Hematopoietic multipotent progenitor cell treated with erythropoietin and hydrocortisone succinate and interleukin-3 and kit ligand, for 6 days (in vitro differentiated cells): Measurements from ENCODE around the gene TGOLN2.
A peak's percentile ranks its signal among the peaks of the same experiment; 100 is the strongest.
"Not testable (repeated sequence)": the region's sequence is repeated elsewhere in the genome, so short reads cannot be mapped to it uniquely, and the experiment has no call there.

Experiments used
- DNase-seq: peaks from one replicate; pipeline ENCODE4 v3.0.0-alpha.2; 2015

TGOLN2 gene

DNA sequence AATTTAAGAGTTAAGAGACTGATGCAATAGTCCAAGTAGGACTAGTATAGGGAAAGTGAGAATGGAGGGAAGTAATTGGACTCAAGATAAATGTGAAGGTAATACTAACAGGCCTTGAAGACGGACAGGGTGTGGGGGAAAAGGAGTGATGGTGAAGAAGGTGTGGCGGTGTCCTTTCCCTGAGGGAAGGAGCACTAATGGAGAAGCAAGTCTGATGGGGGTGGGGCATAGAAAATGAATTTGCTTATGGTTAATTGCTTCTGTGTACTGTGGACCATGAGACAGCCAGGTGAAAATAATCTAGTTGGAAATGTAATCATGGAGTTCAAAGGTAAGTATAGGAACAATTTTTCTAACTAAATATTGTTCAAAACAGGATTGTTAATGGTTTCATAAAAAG is 7.1 kb upstream of the TGOLN2 start:
- no peak for DNase-seq

DNA sequence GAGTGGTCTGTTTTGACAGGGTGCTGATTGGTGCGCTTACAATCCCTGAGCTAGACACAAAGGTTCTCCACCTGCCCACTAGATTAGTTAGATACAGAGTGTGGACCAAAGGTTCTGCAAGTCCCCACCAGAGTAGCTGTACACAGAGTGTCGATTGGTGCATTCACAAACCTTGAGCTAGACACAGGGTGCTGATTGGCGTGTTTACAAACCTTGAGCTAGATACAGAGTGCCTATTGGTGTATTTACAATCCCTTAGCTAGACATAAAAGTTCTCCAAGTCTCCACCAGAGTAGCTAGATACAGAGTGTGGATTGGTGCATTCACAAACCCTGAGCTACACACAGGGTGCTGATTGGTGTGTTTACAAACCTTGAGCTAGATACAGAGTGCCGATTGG is 6.1 kb upstream of the TGOLN2 start:
- not testable (repeated sequence) for DNase-seq

DNA sequence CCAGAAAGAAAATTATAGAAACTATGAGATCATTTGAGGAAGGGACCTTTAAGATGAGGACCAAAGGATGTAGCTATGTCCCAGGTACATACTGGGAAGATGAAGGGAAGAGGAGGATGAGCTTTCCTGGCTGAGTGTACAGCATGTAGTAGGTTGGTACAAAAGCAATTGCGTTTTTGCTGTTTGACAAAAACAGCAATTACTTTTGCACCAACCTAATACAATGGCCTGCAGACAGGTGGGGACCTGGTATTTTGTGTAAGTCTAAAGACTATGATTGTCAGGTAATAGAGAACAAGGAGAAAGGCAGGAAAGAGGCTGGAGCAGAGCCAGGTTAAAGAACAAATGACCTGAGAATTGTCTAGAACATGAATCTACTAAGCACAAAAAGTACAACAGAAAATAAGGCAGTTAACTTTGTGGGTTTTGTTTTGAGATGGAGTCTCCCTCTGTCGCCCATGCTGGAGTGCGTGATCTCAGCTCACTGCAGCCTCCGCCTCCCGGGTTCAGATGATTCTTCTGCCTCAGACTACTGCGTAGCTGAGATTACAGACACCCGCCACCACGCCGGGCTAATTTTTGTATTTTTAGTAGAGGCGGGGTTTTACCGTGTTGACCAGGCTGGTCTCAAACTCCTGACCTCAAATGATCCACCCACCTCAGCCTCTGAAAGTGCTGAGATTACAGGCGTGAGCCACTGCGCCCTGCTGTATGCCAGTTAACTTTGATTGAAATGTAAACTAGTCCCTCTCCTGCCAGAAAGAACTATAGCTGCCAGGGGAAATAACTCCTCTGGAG is 3.2 kb upstream of the TGOLN2 start:
- DNase-seq: no peak

DNA sequence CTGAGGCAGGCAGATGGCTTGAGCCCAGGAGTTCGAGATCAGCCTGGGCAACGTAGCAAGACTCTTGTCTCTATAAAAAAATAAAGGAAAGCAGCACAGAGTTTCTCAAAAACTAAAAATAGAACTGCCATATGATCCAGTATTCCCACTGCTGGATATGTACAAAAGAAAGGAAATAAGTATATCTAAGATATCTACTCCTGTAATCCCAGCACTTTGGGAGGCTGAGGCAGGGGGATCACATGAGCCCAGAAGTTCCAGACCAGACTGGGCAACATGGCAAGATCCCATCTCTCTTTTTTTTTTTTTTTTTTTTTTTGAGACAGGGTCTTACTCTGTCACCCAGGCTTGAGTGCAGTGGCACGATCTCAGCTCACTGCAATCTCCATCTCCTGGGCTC is 1.9 kb upstream of the TGOLN2 start:
- DNase-seq: not testable (repeated sequence)

DNA sequence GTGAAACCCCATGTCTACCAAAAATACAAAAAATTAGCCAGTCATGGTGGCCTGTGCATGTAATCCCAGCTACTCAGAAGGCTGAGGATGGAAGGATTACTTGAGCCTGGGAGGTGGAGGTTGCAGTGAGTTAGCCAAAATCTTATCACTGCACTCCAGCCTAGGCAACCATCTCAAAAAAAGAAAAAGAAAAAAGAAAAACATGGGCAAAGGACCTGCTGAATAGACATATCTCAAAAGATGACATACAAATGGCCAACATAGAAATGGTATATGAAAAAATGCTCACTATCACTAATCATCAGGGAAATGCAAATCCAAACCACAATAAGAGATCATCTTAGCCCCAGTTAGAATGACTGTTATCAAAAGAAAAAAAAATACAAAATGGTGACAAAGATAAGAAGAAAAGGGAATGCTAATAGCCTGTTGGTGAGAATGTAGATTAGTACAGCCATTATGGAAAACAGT is 1.4 kb upstream of the TGOLN2 start:
- peak; percentile 71 for DNase-seq

DNA sequence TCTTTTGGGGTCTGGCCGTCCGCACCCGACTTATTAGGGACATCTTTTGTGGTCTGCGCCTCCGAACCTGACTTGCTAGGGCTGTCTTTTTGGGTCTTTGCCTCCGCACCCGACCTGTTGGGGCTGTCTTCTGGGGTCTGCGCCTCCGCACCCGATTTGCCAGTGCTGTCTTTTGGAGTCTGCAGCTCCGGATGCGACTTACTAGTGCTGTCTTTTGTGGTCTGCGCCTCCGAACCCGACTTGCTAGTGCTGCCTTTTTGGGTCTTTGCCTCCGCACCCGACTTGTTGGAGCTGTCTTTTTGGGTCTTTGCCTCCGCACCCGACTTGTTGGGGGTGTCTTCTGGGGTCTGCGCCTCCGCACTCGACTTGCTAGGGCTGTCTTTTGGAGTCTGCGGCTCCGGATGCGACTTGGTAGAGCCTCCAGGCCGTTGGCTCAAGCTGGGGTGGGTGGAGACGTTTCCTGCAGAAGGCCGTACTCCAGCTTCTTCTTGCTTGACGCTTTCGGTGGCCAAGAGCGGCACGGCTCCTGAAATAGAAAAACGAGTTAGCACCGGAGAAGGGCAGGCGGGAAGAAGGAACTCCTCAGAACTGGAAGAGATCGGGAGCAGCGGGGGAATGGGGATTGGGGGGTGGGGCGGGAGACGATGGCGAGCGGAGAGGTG is 498 bp downstream of the TGOLN2 start:
- peak; percentile 68 for DNase-seq

DNA sequence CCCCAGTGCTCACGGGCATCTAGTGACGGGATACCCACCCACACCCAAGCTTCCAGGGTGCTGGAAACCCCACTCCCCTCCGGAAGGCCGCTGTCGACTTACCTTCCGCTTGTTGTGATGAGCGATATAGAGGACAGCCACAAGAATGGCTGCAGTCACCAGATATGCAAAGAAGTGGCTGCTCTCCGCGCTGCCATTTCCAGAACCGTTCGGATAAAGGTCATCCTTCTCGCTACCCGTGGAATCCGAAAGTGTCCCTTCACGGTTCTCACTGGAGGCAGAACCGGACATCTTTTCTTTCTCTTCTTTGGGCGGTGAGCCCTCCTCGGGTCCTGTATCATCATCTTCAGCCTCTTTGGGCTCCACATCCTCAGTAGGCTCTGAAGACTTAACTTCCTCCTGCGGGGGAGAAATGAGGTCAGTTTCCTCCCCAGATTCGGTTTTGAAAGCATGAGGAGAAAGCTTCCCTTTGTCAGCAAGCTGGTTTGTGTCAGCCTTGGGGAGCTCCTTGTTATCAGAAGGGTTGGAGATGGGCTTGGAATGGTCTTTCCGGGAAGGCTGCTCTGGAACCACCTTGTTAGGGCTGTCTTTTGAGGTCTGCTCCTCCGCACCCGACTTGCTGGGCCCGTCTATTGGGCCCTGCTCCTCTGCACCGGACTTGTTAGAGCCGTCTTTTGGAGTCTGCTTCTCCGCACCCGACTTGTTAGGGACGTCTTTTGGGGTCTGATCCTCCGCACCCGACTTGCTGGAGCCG is 1.2 kb downstream of the TGOLN2 start:
- peak; percentile 66 for DNase-seq

DNA sequence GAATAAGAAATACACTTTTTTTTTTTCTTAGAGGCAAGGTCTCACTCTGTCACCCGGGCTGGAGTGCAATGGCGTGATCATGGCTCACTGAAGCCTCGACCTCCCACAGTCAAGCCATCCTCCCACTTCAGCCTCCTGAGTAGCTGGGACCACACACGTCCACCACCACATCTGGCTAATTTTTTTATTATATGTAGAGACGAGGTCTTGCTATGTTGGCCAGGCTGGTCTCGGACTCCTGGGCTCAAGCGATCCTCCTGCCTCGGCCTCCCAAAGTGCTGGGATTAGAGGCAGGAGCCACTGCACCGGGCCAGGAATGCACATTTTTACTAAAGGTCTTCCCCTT is 2.4 kb downstream of the TGOLN2 start:
- no peak for DNase-seq

DNA sequence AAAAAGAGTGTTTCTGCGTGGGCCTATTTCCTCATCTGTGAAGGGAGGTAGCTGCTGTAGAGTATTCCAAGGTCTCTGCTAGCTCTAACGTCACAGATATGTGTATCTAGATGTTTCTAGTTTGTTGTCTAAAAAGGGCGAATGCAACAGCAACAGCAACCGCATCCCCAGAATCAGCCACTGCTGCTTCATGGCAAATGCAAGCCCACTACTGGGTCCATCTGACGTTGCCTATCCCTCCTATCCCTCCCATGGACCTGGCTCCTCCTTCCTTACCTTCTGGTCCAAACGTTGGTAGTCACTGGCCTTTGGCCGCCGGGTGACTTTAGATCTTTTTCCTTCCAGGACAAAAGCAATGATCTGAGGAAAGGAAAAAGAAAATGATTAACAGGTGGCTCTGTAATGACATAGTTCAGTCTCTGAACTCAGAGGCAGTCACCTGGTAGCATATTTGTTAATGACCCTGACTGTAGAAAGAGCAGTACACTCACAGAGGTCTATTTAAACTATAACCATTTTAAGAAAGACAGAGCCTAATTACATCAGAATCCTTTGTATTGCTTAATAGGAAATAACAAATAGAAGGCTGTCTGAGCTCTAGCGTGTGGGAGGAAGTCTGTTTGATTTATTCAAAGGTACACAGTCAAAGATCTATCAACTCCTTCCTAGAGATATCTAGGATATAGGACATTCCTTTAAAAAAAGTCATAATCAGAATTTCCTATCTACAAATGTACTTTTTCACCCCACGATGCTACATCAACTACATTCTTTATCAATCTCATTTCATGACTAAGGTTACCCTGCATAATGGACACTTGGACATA is 2.9 kb downstream of the TGOLN2 start:
- DNase-seq: peak; percentile 58

DNA sequence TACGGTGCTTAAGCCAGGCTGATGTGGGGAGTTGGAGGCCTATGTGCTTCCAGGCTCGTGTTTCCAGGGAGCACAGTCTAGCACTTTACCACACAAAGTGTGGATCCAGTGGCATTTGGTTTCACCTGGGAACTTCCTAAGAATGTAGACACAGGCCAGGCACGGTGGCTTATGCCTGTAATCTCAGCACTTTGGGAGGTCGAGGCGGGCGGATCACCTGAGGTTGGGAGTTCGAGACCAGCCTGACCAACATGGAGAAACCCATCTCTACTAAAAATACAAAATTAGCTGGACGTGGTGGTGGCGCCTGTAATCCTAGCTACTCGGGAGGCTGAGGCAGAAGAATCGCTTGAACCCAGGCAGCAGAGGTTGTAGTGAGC is 3.8 kb downstream of the TGOLN2 start:
- DNase-seq: not testable (repeated sequence)

DNA sequence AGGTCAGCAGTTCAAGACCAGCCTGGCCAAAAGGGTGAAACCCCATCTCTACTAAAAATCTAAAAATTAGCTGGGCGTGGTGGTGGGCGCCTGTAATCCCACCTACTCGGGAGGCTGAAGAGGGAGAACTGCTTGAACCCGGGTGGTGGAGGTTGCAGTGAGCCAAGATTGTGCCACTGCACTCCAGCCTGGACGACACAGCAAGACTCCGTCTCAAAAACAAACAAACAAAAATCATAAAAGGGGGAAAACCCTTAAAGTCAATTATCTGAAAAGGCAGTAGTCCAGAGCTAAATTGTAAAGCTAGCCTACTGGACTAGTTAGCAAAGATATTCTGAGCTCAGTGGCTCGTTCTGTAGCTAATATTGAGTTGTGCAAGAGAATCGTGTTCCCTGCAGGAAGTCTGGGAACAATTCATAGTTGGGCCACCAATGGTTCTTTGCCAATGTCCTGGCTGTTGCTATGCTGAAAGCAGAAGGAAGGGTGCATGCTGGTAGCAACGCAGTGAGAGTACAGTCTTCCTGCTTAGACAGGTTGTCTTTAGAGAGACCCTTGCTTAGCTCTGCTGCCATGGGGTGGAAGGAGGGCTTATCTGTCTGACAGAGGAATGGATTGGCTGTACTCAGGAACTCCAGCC is 4.3 kb downstream of the TGOLN2 start:
- no peak for DNase-seq

DNA sequence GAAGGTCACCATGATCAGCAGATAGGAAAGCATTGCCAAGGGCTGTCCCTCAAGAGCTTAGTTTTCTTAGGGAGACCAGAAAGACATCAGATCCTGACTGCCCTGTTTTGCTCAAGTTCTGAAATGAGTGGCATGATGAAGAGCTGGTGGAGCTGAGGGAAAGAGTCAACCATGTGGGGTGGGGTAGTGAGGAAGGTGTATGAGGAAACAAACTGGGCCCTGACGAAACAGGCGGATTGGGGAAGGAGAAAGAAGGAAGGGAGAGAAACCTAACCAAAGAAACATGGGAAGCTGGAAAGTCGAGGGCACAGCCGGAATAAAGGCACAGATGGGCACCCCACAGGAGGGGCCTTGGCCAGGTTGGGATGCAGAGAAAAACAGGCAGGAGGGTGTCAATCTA is 8.0 kb downstream of the TGOLN2 start:
- no peak for DNase-seq

DNA sequence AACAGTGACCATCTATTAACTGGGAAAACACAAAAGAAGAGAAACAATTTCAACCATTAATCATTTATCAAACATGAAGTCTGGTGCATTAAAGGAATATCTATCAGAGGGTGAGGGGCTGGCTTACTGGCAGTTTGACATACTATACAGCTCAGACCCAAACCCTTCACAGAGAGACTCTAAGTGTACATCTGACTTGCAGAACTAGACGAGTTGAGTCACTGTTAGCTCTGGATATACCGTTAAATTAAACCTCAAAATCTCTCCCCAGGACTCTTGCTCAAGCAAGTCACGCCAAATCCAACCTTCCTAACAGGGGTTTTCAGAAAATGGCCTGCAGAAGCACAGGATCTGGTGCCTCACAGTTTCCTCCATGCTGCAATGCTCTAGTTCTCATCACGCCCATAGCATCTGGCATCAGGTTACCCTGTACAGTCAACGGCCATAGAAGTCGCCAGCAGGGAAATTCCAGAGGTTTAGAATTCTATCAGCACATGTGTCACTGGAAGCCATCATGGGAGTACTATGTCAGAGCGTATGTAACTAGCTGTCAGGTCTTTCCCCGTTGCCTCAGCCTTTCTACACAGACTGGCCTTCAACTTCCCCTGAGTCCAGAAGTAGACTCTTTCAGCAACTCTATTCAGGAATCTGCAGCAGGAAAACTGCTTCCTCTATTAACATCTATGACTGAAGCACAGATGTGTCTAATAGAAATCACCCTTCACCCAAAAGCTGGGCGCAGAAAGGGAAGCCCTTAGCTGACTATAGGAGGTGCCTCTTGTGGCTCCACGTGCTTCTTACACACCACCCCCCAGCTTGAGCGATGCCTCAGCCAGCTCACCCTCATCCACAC is 9.3 kb downstream of the TGOLN2 start:
- no peak for DNase-seq

DNA sequence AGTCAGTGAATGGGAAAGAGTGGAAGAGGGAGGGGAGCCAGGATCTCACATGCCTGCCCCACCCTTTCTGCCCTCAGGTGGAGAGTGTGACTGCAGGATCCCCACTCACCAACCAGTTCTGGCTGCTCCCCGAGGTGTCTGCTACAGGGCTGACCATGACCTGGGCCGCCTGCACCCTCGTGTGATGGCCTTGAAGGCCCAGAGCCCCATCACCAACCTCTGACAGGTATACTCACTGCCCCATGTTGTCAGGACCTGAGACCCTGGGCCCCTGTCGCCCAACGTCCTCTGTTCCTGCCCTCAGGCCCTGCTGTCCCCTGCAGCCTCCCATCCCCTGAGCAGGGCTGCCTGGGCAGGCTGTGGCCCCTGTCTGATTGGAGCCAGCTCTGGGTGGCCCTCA is 11.9 kb downstream of the TGOLN2 start:
- not testable (repeated sequence) for DNase-seq

DNA sequence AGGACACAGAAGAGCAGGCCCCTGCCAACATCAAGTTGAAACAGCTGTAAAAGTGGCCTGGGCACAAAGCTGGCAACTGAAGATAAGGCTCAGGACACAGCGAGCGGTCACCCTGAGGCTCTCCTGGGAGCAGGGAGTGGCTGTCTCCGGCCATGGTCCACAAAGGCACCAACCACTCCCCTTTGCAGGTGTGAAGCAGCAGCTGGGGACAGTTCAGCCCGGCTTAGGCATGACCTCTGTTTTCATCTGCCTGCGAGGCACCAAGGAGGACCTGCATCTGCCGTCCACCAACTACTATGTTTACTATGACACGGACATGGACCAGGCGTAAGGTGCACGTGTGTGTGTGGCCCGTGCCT is 12.9 kb downstream of the TGOLN2 start:
- DNase-seq: no peak

DNA sequence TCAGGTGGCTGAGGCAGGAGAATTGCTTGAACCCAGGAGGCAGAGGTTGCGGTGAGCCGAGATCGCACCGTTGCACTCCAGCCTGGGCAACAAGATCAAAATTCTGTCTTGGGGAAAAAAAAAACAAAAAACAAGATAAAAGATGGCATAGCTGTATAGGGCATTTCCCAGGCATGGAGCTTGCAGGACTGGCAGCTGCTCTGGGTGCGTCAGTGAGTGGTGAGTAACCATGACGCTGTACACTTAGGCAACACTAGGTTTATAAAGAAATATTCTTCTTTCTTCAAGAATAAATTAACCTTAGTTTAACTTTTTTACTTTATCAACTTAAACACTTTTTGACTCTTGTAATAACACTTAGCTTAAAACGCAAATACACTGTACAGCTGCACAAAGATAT is 15.4 kb downstream of the TGOLN2 start:
- no peak for DNase-seq

DNA sequence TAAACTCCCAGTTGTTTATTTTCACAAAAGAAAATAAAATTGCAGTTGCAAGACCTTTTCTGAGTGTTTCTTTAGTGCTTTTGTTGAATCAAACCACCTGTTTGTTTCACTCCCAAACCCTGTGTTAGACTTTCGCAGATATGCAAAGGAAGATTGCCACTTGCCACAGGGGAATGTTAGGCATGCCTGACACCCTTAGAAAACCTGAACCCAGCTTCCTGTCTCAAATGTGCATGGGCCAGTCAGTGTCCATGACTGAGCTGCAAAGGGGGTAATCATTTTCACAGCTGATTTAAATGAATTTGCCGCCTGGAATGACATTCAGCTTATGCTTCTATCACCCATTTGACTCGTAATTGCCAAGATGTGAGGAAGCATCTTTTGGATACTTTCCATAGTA is 17.5 kb downstream of the TGOLN2 start:
- DNase-seq: no peak

DNA sequence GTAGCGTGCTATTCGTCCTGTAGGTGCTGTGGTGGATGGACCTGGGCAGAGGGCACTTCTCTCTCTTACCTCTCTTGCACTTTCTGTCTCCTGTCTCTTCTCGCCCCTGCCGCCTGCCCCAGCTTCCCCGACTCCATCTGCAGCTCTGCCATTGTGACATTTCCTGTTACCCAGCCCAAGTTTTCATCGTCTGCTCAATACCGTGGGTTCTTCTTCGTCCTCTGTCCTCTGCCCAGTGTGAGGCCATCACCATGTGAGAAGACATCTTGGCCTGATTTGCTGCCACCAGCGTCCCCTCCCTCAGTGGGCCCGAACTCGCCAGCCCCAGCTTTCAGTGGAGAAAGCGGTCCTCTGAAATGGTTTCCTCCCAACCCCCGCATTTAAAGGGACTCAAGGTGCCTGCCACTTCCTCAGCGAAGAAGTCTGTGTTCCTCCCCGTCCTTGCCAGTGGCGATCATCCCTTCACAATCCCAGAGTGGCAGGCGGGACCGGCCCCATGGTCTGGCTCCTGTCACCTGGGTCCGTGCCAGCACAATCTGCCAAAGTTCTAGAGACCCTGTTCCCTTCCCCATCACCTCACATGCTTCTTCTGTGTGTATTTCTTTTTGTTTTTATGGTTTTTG is 18.0 kb downstream of the TGOLN2 start:
- DNase-seq: no peak

DNA sequence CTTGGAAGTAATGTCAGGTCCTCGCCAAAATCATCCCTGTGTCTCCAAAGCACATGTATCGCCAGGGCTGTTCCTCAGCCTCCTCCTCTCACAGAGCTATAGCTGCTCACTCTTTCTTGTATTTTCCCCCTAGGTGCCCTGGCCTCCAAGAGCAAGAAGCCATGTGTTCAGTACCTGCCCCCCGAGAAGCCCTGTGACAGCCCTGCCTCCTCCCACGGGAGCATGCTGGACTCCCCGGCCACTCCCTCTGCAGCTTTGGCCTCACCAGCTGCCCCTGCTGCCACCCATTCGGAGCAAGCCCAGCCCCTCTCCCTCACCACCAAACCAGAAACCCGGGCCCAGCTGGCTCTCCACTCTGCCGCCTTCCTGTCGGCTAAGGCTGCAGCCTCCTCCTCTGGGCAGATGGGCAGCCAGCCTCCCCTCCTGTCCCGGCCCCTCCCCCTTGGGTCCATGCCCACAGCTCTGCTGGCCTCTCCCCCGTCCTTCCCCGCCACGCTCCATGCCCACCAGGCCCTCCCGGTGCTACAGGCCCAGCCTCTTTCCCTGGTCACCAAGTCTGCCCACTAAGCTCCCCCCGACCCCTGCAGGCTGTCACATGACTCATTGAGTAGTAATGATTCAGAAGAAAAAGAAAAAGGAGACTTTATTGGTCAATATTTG is 18.8 kb downstream of the TGOLN2 start:
- DNase-seq: no peak

DNA sequence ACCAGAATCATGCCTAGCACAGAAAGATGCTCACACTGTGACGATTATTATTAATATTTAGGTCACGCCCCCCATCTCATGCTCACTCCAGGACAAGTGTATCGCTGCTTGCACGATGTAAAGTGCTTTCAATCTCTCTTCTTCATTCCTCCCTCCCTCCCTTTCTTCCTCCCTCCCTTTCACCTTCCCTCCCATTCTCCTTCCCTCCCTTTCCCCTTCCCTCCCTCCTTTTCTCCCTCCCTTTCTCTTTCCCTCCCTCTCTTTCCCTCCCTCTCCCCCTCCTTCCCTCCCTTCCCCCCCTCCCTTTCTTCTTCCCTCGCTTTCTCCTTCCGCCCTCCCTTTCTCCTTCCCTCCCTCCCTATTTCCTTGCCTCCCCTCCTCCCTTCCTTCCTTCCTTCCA is 19.6 kb downstream of the TGOLN2 start:
- DNase-seq: no peak

DNA sequence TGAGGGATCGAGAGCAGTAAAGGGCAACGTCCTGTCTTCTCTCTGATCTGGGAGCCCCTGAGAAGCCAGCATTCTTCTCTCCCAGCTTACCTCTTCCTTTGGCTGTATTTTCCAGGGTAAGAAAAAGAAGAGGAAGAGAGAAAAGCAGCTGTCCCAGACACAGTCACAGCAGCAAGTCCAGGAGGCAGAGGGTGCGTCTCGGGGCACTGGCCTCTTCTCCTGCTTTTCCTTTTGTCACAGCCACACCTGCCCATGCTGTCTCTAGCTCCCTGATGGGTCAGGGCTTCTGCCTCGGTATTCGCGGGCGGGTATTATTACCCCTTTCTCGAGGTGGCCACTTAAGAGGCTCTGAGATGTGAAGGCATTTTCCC is 20.3 kb downstream of the TGOLN2 start:
- DNase-seq: no peak
